Astrocyte of the spinal cord (primary cell): Measurements from ENCODE around the gene TRAPPC5.

ENCODE experiments used
- DNase-seq: peaks from one replicate; pipeline ENCODE4 v3.0.0; 2011; ENCODE audit warnings: low read depth, low spot score
- H3K4me3 ChIP-seq: 2 replicates; pipeline ENCODE4 v1.5.1; 2011; ENCODE audit warnings: low read depth, mild to moderate bottlenecking, low read length, moderate library complexity
- CTCF ChIP-seq: IDR thresholded peaks from 2 replicates; pipeline ENCODE4 v1.5.1; 2012; ENCODE audit warnings: low read depth, mild to moderate bottlenecking, low read length, inconsistent platforms
- in situ Hi-C: cut with HindIII; loops from 2 replicates; pipeline ENCODE4 v1.10.0; 2017; ENCODE audit warnings: low sequenced_read_pairs

TRAPPC5 gene

GRCh38 chr19:7674010-7675005 is 6.3 kb upstream of the TRAPPC5 start:
- peak; percentile 29 for DNase-seq
- H3K4me3 ChIP-seq: no peak overlapping the region
- in situ Hi-C loops: no loop called here
- TF ChIP-seq CTCF: no peak

GRCh38 chr19:7676376-7676775 is 4.3 kb upstream of the TRAPPC5 start:
- no peak overlapping the region for H3K4me3 ChIP-seq
- no peak for TF ChIP-seq CTCF
- in situ Hi-C loops: no loop called here
- no peak for DNase-seq

GRCh38 chr19:7676854-7677253 is 3.8 kb upstream of the TRAPPC5 start, which contains the start of gene MCEMP1:
MCEMP1 (plus strand) TSS chr19:7677090; CDS start chr19:7677121, 31 bp downstream.
- no peak within 1 kb of the TSS for H3K4me3 ChIP-seq
- in situ Hi-C loops: no loop called here
- no peak for TF ChIP-seq CTCF
- no peak for DNase-seq

GRCh38 chr19:7677669-7678311 is 2.8 kb upstream of the TRAPPC5 start:
- in situ Hi-C loops: no loop called here
- H3K4me3 ChIP-seq: no peak overlapping the region

GRCh38 chr19:7678971-7679751 is 1.5 kb upstream of the TRAPPC5 start:
- no peak for TF ChIP-seq CTCF
- no peak overlapping the region for H3K4me3 ChIP-seq
- in situ Hi-C loops: no loop called here
- no peak for DNase-seq

More at GRCh38 chr19:7677669-7678311, 2.8 kb upstream of the TRAPPC5 start:
- DNase-seq: no peak
- no peak for TF ChIP-seq CTCF
